Neural progenitor cell (in vitro differentiated cells): ENCODE data around the gene AKAP6. TPM values are rescaled to one million over a fixed set of nuclear protein-coding genes. Genes with fewer than 3 reads are reported as not detected.

Experiments
- DNase-seq: peaks from one replicate; pipeline ENCODE4 v3.0.0-alpha.2; 2016; ENCODE audit warnings: low spot score
- H2AFZ ChIP-seq: fragments of 200-600 bp; sonication (generic); replicated peaks from 2 replicates; pipeline ENCODE4 v1.6.1; 2016; ENCODE audit warnings: antibody characterized with exemption
- H3F3A ChIP-seq: fragments of 200-600 bp; sonication (generic); 2 replicates; pipeline ENCODE4 v1.6.1; 2016; ENCODE audit warnings: antibody characterized with exemption, low read depth
- H3K27ac ChIP-seq: fragments of 200-600 bp; sonication (generic); 2 replicates; pipeline ENCODE4 v1.5.1; 2016; ENCODE audit warnings: mild to moderate bottlenecking
- H3K27me3 ChIP-seq: fragments of 200-600 bp; sonication (generic); 2 replicates; pipeline ENCODE4 v1.6.1; 2016; ENCODE audit warnings: mild to moderate bottlenecking, moderate library complexity
- H3K36me3 ChIP-seq: fragments of 200-600 bp; sonication (generic); 2 replicates; pipeline ENCODE4 v1.5.1; 2016
- H3K4me1 ChIP-seq: fragments of 200-600 bp; sonication (generic); 2 replicates; pipeline ENCODE4 v1.6.1; 2016; ENCODE audit warnings: mixed run types
- H3K4me2 ChIP-seq: fragments of 200-600 bp; sonication (generic); 2 replicates; pipeline ENCODE4 v1.6.1; 2016
- H3K4me3 ChIP-seq: fragments of 200-600 bp; sonication (generic); 2 replicates; pipeline ENCODE4 v1.5.1; 2016
- H3K79me2 ChIP-seq: fragments of 200-600 bp; sonication (generic); 2 replicates; pipeline ENCODE4 v1.6.1; 2016; ENCODE audit warnings: low read depth
- H3K9ac ChIP-seq: fragments of 200-600 bp; sonication (generic); 2 replicates; pipeline ENCODE4 v1.6.1; 2016
- H3K9me3 ChIP-seq: fragments of 200-600 bp; sonication (generic); 2 replicates; pipeline ENCODE4 v1.5.1; 2016; ENCODE audit warnings: low read depth
- H4K20me1 ChIP-seq: fragments of 200-600 bp; sonication (generic); 2 replicates; pipeline ENCODE4 v1.6.1; 2016; ENCODE audit warnings: low read depth
- H3K27ac Mint-ChIP-seq: 3 replicates; pipeline ENCODE4 v1.8.0; 2021; ENCODE audit warnings: mixed read lengths
- H3K27me3 Mint-ChIP-seq: 2 replicates; pipeline ENCODE4 v1.8.0; 2022; ENCODE audit warnings: low read depth, mild to moderate bottlenecking, inconsistent platforms, moderate library complexity, mixed read lengths; ENCODE audit not compliant: insufficient read depth
- H3K36me3 Mint-ChIP-seq: 3 replicates; pipeline ENCODE4 v1.8.0; 2021; ENCODE audit warnings: mixed read lengths
- H3K4me1 Mint-ChIP-seq: 3 replicates; pipeline ENCODE4 v1.8.0; 2021; ENCODE audit warnings: mixed read lengths
- H3K4me3 Mint-ChIP-seq: 3 replicates; pipeline ENCODE4 v1.8.0; 2021; ENCODE audit warnings: mild to moderate bottlenecking, moderate library complexity, mixed read lengths
- H3K9me3 Mint-ChIP-seq: 3 replicates; pipeline ENCODE4 v1.8.0; 2020; ENCODE audit warnings: mixed read lengths
- CTCF ChIP-seq: fragments of 200-600 bp; sonication (generic); IDR thresholded peaks from 2 replicates; pipeline ENCODE4 v1.5.1; 2017; ENCODE audit warnings: antibody characterized with exemption, mild to moderate bottlenecking
- EZH2 ChIP-seq: fragments of 200-600 bp; sonication (generic); IDR thresholded peaks from 2 replicates; pipeline ENCODE4 v1.6.1; 2017; ENCODE audit warnings: antibody characterized with exemption, mild to moderate bottlenecking, moderate library complexity
- EZH2phosphoT487 ChIP-seq: fragments of 200-600 bp; sonication (generic); IDR thresholded peaks from 2 replicates; pipeline ENCODE4 v1.6.1; 2017; ENCODE audit warnings: antibody characterized with exemption
- total RNA-seq: library from RNA; depleted of rRNA; stranded (reverse); fragments of >200 nt; gene quantifications from 2 replicates; pipeline ENCODE4 v1.2.3, GENCODE V29; 2015; ENCODE audit warnings: low replicate concordance

Gene AKAP6
- total RNA-seq, 1 donor from 2014 or later = 3.7 TPM

GRCh38 chr14:32669391-32669790, 340.3 kb downstream of the AKAP6 start:
- Histone ChIP-seq H3K4me2 (no peak overlapping the region), H3K4me1 (no peaks in the 10 kb centered on the region), H3K9ac (no peak overlapping the region), H3K36me3 (no peaks in the 10 kb centered on the region), H3K27me3 (no peaks in the 10 kb centered on the region), H3K4me3 (no peak overlapping the region), H2AFZ (no peak overlapping the region), H3K27ac (no peak overlapping the region), H4K20me1 (no peaks in the 10 kb centered on the region), H3K79me2 (no peaks in the 10 kb centered on the region), H3K9me3 (no peaks in the 10 kb centered on the region), H3F3A (no peaks in the 10 kb centered on the region)
- Mint-ChIP-seq H3K9me3 (peaks cover 4% of the 10 kb centered on the region), H3K36me3 (no peaks in the 10 kb centered on the region), H3K27ac (no peak overlapping the region), H3K4me3 (no peak overlapping the region), H3K27me3 (peaks cover 2% of the 10 kb centered on the region), H3K4me1 (peaks cover 3% of the 10 kb centered on the region)
- TF ChIP-seq EZH2phosphoT487 = no peak
- TF ChIP-seq CTCF = no peak
- TF ChIP-seq EZH2 = no peak
- DNase-seq = no peak

DNA sequence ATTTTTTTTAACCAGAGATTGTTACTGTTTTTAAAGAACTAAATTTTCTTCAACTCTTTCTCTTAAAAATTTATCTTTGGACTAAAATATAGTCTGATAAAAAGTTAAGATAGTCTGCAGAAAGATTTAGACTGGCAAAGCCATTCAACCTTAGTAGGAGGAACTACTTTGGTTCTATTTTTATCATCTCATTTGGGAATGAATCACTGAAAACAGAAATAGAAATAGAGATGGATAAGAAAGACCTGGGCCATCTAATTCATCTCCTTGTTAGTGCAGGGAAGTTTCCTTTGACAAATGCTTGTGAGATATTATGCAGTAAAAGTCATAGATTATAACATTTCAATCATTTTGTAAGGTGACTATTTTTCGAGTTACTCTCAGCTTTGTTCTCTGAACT, 346.3 kb downstream of the AKAP6 start:
- H4K20me1 ChIP-seq = no peaks in the 10 kb centered on the region
- Mint-ChIP-seq H3K9me3 (no peaks in the 10 kb centered on the region), H3K4me3 (no peak overlapping the region), H3K4me1 (peaks cover 7% of the 10 kb centered on the region), H3K27ac (no peak overlapping the region), H3K27me3 (no peaks in the 10 kb centered on the region), H3K36me3 (no peaks in the 10 kb centered on the region)
- H3K27me3 ChIP-seq = no peaks in the 10 kb centered on the region
- no peaks in the 10 kb centered on the region for H3K79me2 ChIP-seq
- H3K9ac ChIP-seq = no peak overlapping the region
- H3K9me3 ChIP-seq = no peaks in the 10 kb centered on the region
- no peak overlapping the region for H3K4me2 ChIP-seq
- DNase-seq = no peak
- H3K4me3 ChIP-seq = no peak overlapping the region
- no peak overlapping the region for H2AFZ ChIP-seq
- no peaks in the 10 kb centered on the region for H3K36me3 ChIP-seq
- peaks cover 3% of the 10 kb centered on the region for H3K4me1 ChIP-seq
- H3K27ac ChIP-seq = no peak overlapping the region
- H3F3A ChIP-seq = no peaks in the 10 kb centered on the region
- TF ChIP-seq EZH2 (no peak), CTCF (no peak), EZH2phosphoT487 (no peak)

GRCh38 chr14:32677129-32677780, 348.2 kb downstream of the AKAP6 start:
- no peaks in the 10 kb centered on the region for H3K27me3 Mint-ChIP-seq

GRCh38 chr14:32678088-32678487, 349.0 kb downstream of the AKAP6 start:
- H3K4me2 ChIP-seq = no peak overlapping the region
- no peaks in the 10 kb centered on the region for H3K9me3 ChIP-seq
- H3K27me3 Mint-ChIP-seq = no peaks in the 10 kb centered on the region
- no peaks in the 10 kb centered on the region for H3K9me3 Mint-ChIP-seq
- H3K4me1 Mint-ChIP-seq = peaks cover 16% of the 10 kb centered on the region
- H3K27ac Mint-ChIP-seq = no peak overlapping the region
- no peak overlapping the region for H3K4me3 ChIP-seq
- no peak overlapping the region for H3K27ac ChIP-seq
- H3K36me3 ChIP-seq = no peaks in the 10 kb centered on the region
- no peak overlapping the region for H2AFZ ChIP-seq
- H3K4me3 Mint-ChIP-seq = no peak overlapping the region
- no peak overlapping the region for H3K9ac ChIP-seq
- no peak for TF ChIP-seq EZH2
- TF ChIP-seq CTCF = no peak
- TF ChIP-seq EZH2phosphoT487 = no peak
- no peaks in the 10 kb centered on the region for H3K79me2 ChIP-seq
- no peaks in the 10 kb centered on the region for H3K36me3 Mint-ChIP-seq
- no peak for DNase-seq
- H4K20me1 ChIP-seq = no peaks in the 10 kb centered on the region
- H3F3A ChIP-seq = no peaks in the 10 kb centered on the region
- H3K4me1 ChIP-seq = peaks cover 3% of the 10 kb centered on the region
- H3K27me3 ChIP-seq = no peaks in the 10 kb centered on the region

More at GRCh38 chr14:32677129-32677780, 348.2 kb downstream of the AKAP6 start:
- H3K9ac ChIP-seq = no peak overlapping the region
- no peak overlapping the region for H3K4me3 ChIP-seq
- H3K27ac ChIP-seq = no peak overlapping the region
- H3K36me3 Mint-ChIP-seq = no peaks in the 10 kb centered on the region
- no peaks in the 10 kb centered on the region for H3K36me3 ChIP-seq
- peaks cover 14% of the 10 kb centered on the region for H3K4me1 Mint-ChIP-seq
- TF ChIP-seq EZH2 = no peak
- no peaks in the 10 kb centered on the region for H3F3A ChIP-seq
- H3K27me3 ChIP-seq = no peaks in the 10 kb centered on the region
- H3K79me2 ChIP-seq = no peaks in the 10 kb centered on the region
- peaks cover 3% of the 10 kb centered on the region for H3K4me1 ChIP-seq
- H3K4me3 Mint-ChIP-seq = no peak overlapping the region
- H3K9me3 Mint-ChIP-seq = no peaks in the 10 kb centered on the region
- H3K27ac Mint-ChIP-seq = no peak overlapping the region
- no peak overlapping the region for H3K4me2 ChIP-seq
- no peaks in the 10 kb centered on the region for H4K20me1 ChIP-seq
- no peak for DNase-seq
- no peaks in the 10 kb centered on the region for H3K9me3 ChIP-seq
- no peak overlapping the region for H2AFZ ChIP-seq
